ENCODE data around the gene CD99L2.

CD99L2 gene

GRCh38 chrX:150929058-150929457 lies 30.6 kb upstream of the CD99L2 start:
- Histone ChIP-seq H3K4me1 (ENCODE audit: insufficient read depth, poor library complexity, severe bottlenecking) (no peaks in the 10 kb centered on the region), H3K36me3 (ENCODE audit: low read depth) (no peaks in the 10 kb centered on the region), H3K27me3 (ENCODE audit: insufficient read depth, poor library complexity, severe bottlenecking) (no peaks in the 10 kb centered on the region), H3K9me3 (ENCODE audit: severe bottlenecking) (no peaks in the 10 kb centered on the region), H3K27ac (ENCODE audit: poor library complexity, severe bottlenecking) (no peak overlapping the region), H3K4me3 (ENCODE audit: severe bottlenecking) (no peak overlapping the region)
- TF ChIP-seq, protein P1, sequence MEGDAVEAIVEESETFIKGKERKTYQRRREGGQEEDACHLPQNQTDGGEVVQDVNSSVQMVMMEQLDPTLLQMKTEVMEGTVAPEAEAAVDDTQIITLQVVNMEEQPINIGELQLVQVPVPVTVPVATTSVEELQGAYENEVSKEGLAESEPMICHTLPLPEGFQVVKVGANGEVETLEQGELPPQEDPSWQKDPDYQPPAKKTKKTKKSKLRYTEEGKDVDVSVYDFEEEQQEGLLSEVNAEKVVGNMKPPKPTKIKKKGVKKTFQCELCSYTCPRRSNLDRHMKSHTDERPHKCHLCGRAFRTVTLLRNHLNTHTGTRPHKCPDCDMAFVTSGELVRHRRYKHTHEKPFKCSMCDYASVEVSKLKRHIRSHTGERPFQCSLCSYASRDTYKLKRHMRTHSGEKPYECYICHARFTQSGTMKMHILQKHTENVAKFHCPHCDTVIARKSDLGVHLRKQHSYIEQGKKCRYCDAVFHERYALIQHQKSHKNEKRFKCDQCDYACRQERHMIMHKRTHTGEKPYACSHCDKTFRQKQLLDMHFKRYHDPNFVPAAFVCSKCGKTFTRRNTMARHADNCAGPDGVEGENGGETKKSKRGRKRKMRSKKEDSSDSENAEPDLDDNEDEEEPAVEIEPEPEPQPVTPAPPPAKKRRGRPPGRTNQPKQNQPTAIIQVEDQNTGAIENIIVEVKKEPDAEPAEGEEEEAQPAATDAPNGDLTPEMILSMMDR (IDR thresholded peaks at IDR 0.05; ENCODE audit: poor library complexity, severe bottlenecking): no peak
- DNase-seq (ENCODE audit: low spot score): no peak
- ATAC-seq (ENCODE audit: low read depth): no peak

DNA sequence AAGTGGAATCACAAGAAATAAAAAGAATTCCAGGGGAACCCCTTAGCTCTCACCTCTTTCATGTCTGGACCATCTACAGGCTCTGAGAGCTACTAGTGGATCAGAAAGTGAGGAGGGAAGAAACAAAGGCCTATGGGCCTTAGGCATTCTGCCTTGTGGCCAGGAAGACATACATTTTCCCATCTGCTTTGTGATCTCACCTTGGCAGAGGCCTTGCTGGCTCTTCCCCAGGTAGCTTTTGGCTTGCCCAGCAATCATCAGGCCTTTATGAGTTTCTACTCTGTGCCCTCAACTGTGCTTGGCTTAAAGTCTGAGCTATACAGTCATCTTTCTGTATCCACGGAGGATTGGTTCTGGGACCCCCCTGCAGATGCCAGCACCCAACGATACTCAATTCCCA lies 28.3 kb upstream of the CD99L2 start:
- Histone ChIP-seq H3K27ac (ENCODE audit: poor library complexity, severe bottlenecking) (no peak overlapping the region), H3K4me3 (ENCODE audit: severe bottlenecking) (no peak overlapping the region), H3K27me3 (ENCODE audit: insufficient read depth, poor library complexity, severe bottlenecking) (no peaks in the 10 kb centered on the region), H3K4me1 (ENCODE audit: insufficient read depth, poor library complexity, severe bottlenecking) (no peaks in the 10 kb centered on the region), H3K9me3 (ENCODE audit: severe bottlenecking) (no peaks in the 10 kb centered on the region), H3K36me3 (ENCODE audit: low read depth) (no peaks in the 10 kb centered on the region)
- ATAC-seq (ENCODE audit: low read depth) (no peak), DNase-seq (ENCODE audit: low spot score) (no peak)
- TF ChIP-seq, protein P1 (IDR thresholded peaks at IDR 0.05; ENCODE audit: poor library complexity, severe bottlenecking): no peak

- no peak overlapping the region for H3K4me3 ChIP-seq (ENCODE audit: severe bottlenecking)
- H3K9me3 ChIP-seq (ENCODE audit: severe bottlenecking): no peaks in the 10 kb centered on the region
- no peak overlapping the region for H3K27ac ChIP-seq (ENCODE audit: poor library complexity, severe bottlenecking)
- no peaks in the 10 kb centered on the region for H3K27me3 ChIP-seq (ENCODE audit: insufficient read depth, poor library complexity, severe bottlenecking)
- H3K36me3 ChIP-seq (ENCODE audit: low read depth): no peaks in the 10 kb centered on the region
- ATAC-seq (ENCODE audit: low read depth) (no peak), DNase-seq (ENCODE audit: low spot score) (no peak)
- TF ChIP-seq, protein P1 (IDR thresholded peaks at IDR 0.05; ENCODE audit: poor library complexity, severe bottlenecking): no peak
- H3K4me1 ChIP-seq (ENCODE audit: insufficient read depth, poor library complexity, severe bottlenecking): no peaks in the 10 kb centered on the region
Measured at GRCh38 chrX:150926304-150926703, 27.8 kb upstream of the CD99L2 start.

DNA sequence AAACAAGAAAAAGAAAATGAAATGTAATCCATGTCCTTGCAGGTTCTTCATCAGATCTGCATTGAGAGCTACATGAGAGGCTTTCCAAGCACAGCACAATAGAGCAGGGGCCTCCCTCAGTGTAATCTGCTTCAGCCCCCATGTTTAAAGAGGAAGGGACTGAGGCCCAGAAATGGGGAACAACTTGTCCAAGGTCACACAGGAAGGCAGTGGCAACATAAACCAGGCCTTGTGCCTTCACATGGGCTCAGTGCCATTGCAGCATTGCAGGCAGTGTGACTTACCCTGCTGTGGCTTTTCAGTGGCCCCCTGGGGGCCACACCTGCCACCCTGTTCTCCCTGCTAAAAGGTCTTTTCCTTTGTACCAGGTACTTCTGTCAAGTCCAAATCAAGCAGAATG lies 20.9 kb upstream of the CD99L2 start:
- no peaks in the 10 kb centered on the region for H3K27me3 ChIP-seq (ENCODE audit: insufficient read depth, poor library complexity, severe bottlenecking)
- ATAC-seq (ENCODE audit: low read depth): no peak
- no peak overlapping the region for H3K27ac ChIP-seq (ENCODE audit: poor library complexity, severe bottlenecking)
- TF ChIP-seq, protein P1 (IDR thresholded peaks at IDR 0.05; ENCODE audit: poor library complexity, severe bottlenecking): no peak
- no peaks in the 10 kb centered on the region for H3K4me1 ChIP-seq (ENCODE audit: insufficient read depth, poor library complexity, severe bottlenecking)
- DNase-seq (ENCODE audit: low spot score): no peak
- no peaks in the 10 kb centered on the region for H3K36me3 ChIP-seq (ENCODE audit: low read depth)
- no peaks in the 10 kb centered on the region for H3K9me3 ChIP-seq (ENCODE audit: severe bottlenecking)
- no peak overlapping the region for H3K4me3 ChIP-seq (ENCODE audit: severe bottlenecking)

DNA sequence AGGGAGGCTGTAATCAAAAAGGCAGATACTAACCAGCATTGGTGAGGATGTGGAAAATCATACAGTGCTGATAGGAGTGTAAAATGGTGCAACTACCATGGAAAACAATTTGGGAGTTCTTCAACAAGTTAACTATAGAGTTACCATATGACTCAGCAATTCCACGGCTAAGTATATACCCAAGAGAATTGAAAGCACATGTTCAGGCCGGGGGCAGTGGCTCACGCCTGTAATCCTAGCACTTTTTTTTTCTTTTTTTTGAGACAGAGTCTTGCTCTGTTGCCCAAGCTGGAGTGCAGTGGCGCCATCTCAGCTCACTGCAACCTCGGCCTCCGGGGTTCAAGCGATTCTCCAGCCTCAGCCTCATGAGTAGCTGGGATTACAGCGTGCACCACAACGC lies 15.0 kb upstream of the CD99L2 start:
- no peaks in the 10 kb centered on the region for H3K9me3 ChIP-seq (ENCODE audit: severe bottlenecking)
- H3K4me3 ChIP-seq (ENCODE audit: severe bottlenecking): no peak overlapping the region
- H3K27ac ChIP-seq (ENCODE audit: poor library complexity, severe bottlenecking): no peak overlapping the region
- ATAC-seq (ENCODE audit: low read depth) (no peak), DNase-seq (ENCODE audit: low spot score) (no peak)
- H3K36me3 ChIP-seq (ENCODE audit: low read depth): no peaks in the 10 kb centered on the region
- no peaks in the 10 kb centered on the region for H3K4me1 ChIP-seq (ENCODE audit: insufficient read depth, poor library complexity, severe bottlenecking)
- H3K27me3 ChIP-seq (ENCODE audit: insufficient read depth, poor library complexity, severe bottlenecking): no peaks in the 10 kb centered on the region
- TF ChIP-seq, protein P1 (IDR thresholded peaks at IDR 0.05; ENCODE audit: poor library complexity, severe bottlenecking): no peak
